HL-60 (cell line): ENCODE measurements around the gene MSLN.

Experiments used
- DNase-seq, 2 experiments: peaks; one replicate each; pipeline ENCODE4 v3.0.0-alpha.2; 2010 to 2020; ENCODE audit warnings: low read depth in 1 of 2, low spot score in 1 of 2
- H3K27ac ChIP-seq: fragments of 250-450 bp; sonication (Bioruptor Pico); replicated peaks from 2 replicates; pipeline ENCODE4 v1.5.1; 2020; ENCODE audit warnings: mild to moderate bottlenecking, moderate library complexity
- H3K27me3 ChIP-seq: fragments of 250-450 bp; sonication (Bioruptor Pico); 2 replicates; pipeline ENCODE4 v1.5.1; 2021; ENCODE audit warnings: mild to moderate bottlenecking, moderate library complexity; ENCODE audit not compliant: insufficient read depth, poor library complexity, severe bottlenecking
- H3K4me3 ChIP-seq: replicated peaks from 2 replicates; pipeline ENCODE4 v1.5.1; 2011; ENCODE audit warnings: mild to moderate bottlenecking, control low read depth, low read length; ENCODE audit not compliant: insufficient read depth
- GABPA ChIP-seq: IDR thresholded peaks from 2 replicates; pipeline ENCODE4 v1.6.1; 2012; ENCODE audit warnings: low read depth
- POLR2AphosphoS5 ChIP-seq: IDR thresholded peaks from 2 replicates; pipeline ENCODE4 v1.6.1; 2012; ENCODE audit warnings: low read depth
- REST ChIP-seq: IDR thresholded peaks from 2 replicates; pipeline ENCODE4 v1.6.1; 2012; ENCODE audit warnings: low read depth; ENCODE audit not compliant: insufficient replicate concordance
- SPI1 ChIP-seq: IDR thresholded peaks from 2 replicates; pipeline ENCODE4 v1.6.1; 2012; ENCODE audit warnings: low read depth, mild to moderate bottlenecking, borderline replicate concordance
- TF ChIP-seq, protein P1 (sequence below): IDR thresholded peaks from one replicate; pipeline ENCODE4 v1.5.1; 2011; ENCODE audit warnings: low read length, control low read depth, inconsistent platforms; ENCODE audit not compliant: insufficient read depth

Gene MSLN

GRCh38 chr16:770411-770810, 9.9 kb downstream of the MSLN start:
- Histone ChIP-seq H3K27ac (no peak overlapping the region), H3K27me3 (no peaks in the 10 kb centered on the region), H3K4me3 (no peak overlapping the region)
- DNase-seq = no peak
- no peak for TF ChIP-seq REST
- TF ChIP-seq POLR2AphosphoS5 = no peak
- TF ChIP-seq, protein P1, sequence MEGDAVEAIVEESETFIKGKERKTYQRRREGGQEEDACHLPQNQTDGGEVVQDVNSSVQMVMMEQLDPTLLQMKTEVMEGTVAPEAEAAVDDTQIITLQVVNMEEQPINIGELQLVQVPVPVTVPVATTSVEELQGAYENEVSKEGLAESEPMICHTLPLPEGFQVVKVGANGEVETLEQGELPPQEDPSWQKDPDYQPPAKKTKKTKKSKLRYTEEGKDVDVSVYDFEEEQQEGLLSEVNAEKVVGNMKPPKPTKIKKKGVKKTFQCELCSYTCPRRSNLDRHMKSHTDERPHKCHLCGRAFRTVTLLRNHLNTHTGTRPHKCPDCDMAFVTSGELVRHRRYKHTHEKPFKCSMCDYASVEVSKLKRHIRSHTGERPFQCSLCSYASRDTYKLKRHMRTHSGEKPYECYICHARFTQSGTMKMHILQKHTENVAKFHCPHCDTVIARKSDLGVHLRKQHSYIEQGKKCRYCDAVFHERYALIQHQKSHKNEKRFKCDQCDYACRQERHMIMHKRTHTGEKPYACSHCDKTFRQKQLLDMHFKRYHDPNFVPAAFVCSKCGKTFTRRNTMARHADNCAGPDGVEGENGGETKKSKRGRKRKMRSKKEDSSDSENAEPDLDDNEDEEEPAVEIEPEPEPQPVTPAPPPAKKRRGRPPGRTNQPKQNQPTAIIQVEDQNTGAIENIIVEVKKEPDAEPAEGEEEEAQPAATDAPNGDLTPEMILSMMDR = no peak
- TF ChIP-seq SPI1 = no peak
- TF ChIP-seq GABPA = no peak

DNA sequence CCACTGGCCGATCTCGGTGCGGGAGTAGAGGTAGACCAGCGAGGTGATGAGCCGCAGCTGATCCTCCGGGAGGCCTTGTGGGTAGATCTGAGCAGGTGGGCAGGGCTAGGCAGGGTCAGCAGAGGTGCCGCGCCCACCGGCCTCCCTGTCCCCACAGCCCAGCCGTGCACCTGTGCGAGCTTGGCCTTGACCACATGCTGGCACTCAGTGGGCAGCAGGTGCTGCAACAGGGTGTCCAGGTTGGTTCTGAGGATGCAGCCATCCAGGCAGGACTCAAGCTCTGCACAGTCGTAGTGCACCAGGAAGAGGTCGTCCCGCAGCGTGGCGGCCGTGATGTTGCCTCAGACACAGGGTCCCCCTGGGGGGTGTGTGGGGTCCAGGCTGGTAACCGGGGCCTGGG, 12.4 kb downstream of the MSLN start:
- Histone ChIP-seq H3K27me3 (no peaks in the 10 kb centered on the region), H3K4me3 (no peak overlapping the region), H3K27ac (no peak overlapping the region)
- TF ChIP-seq GABPA (no peak), REST (no peak), POLR2AphosphoS5 (no peak), SPI1 (no peak)
- TF ChIP-seq, protein P1 = no peak
- DNase-seq = no peak

DNA sequence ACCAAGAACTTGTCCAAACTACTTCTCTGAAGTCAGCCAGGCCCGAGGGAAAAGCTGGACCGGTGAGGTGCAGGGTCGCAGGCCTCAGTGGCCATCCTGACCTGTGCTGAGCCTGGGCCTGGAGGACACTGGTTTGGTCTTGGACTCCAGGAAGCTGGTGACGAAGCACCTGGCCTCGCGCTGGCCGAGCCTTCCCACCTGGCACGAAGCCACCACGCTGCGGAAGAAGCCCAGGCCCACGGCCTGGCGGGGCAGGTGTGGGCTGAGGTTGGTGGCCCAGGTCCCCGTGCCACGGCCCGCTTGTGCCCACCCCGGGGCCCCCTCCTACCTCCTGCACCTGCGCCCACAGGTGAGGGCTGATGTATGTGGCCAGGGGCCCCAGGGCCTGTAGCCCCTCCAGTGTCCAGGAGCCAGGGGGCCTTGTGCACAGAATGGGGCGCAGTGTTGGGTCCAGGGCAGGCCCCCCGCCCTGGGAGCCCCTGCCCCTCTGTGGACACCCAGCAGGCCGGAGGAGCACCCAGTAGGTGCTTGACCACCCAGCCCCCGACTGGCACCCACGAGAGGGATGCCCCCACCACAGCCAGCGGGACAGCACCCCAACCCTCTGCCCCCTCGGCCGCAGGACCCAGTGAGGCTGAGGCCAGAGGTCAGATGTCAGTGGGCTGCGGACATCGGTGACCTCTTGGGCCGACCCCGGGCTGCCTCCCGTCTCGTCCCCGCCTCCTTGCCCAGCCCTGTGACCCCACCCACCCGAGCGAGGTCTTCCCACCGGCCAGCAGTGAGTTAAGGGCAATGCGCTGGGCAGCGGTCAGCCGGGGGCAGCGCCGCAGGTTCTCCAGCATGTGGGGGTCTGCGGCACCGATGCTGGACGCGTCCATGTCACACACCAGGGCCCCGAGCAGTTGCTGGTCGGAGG, 13.8 kb downstream of the MSLN start:
- Histone ChIP-seq H3K27ac (no peak overlapping the region), H3K27me3 (peaks cover 3% of the 10 kb centered on the region), H3K4me3 (no peak overlapping the region)
- DNase-seq = no peak
- TF ChIP-seq, protein P1 = no peak
- TF ChIP-seq REST = no peak
- TF ChIP-seq SPI1 = no peak
- no peak for TF ChIP-seq POLR2AphosphoS5
- TF ChIP-seq GABPA = no peak
